Trophoblast cell (in vitro differentiated cells and primary cell): ENCODE results near the gene TEX19.

Source experiments
- DNase-seq, 2 donors: peaks; one replicate each; pipeline ENCODE4 v3.0.0-alpha.2; 2016
- H2AFZ ChIP-seq: 2 replicates; pipeline ENCODE4 v1.6.1; 2013; ENCODE audit warnings: low read length, moderate library complexity, mild to moderate bottlenecking; ENCODE audit not compliant: insufficient read depth, poor library complexity
- H2AK5ac ChIP-seq: 2 replicates; pipeline ENCODE4 v1.6.1; 2013; ENCODE audit warnings: mild to moderate bottlenecking, low read length
- H2BK120ac ChIP-seq: 2 replicates; pipeline ENCODE4 v1.6.1; 2013; ENCODE audit warnings: low read length, mild to moderate bottlenecking, moderate library complexity; ENCODE audit not compliant: insufficient read depth, poor library complexity
- H2BK12ac ChIP-seq: 2 replicates; pipeline ENCODE4 v1.6.1; 2013; ENCODE audit warnings: mild to moderate bottlenecking, low read length, moderate library complexity
- H2BK5ac ChIP-seq: 2 replicates; pipeline ENCODE4 v1.6.1; 2013; ENCODE audit warnings: low read length, low read depth, moderate library complexity, mild to moderate bottlenecking; ENCODE audit not compliant: poor library complexity
- H3K14ac ChIP-seq: 2 replicates; pipeline ENCODE4 v1.6.1; 2013; ENCODE audit warnings: mild to moderate bottlenecking, low read length
- H3K18ac ChIP-seq: 2 replicates; pipeline ENCODE4 v1.6.1; 2013; ENCODE audit warnings: mild to moderate bottlenecking, low read length
- H3K23ac ChIP-seq: 2 replicates; pipeline ENCODE4 v1.6.1; 2013; ENCODE audit warnings: low read length
- H3K27ac ChIP-seq: 2 replicates; pipeline ENCODE4 v1.5.1; 2013; ENCODE audit warnings: low read depth, mild to moderate bottlenecking, inconsistent platforms, low read length, moderate library complexity
- H3K27me3 ChIP-seq: 2 replicates; pipeline ENCODE4 v1.6.1; 2013; ENCODE audit warnings: inconsistent platforms, mild to moderate bottlenecking, low read length, moderate library complexity; ENCODE audit not compliant: insufficient read depth
- H3K36me3 ChIP-seq, 2 experiments: 1 replicate in 1 of 2; 2 replicates in 1 of 2; pipeline ENCODE4 v1.6.1; 2013; ENCODE audit warnings: low read length in 2 of 2, mild to moderate bottlenecking in 2 of 2, moderate library complexity in 1 of 2; ENCODE audit not compliant: insufficient read depth in 2 of 2, control insufficient read depth in 1 of 2
- H3K4ac ChIP-seq: 2 replicates; pipeline ENCODE4 v1.6.1; 2013; ENCODE audit warnings: low read depth, mild to moderate bottlenecking, low read length, moderate library complexity
- H3K4me1 ChIP-seq, 2 experiments: 1 replicate in 1 of 2; 2 replicates in 1 of 2; pipeline ENCODE4 v1.6.1; 2013; ENCODE audit warnings: low read length in 2 of 2, mild to moderate bottlenecking in 2 of 2, moderate library complexity in 1 of 2; ENCODE audit not compliant: insufficient read depth in 2 of 2, control insufficient read depth in 1 of 2
- H3K4me2 ChIP-seq: 2 replicates; pipeline ENCODE4 v1.6.1; 2013; ENCODE audit warnings: inconsistent platforms, mild to moderate bottlenecking, low read length, moderate library complexity
- H3K4me3 ChIP-seq: 2 replicates; pipeline ENCODE4 v1.5.1; 2013; ENCODE audit warnings: mild to moderate bottlenecking, low read depth, low read length, inconsistent platforms
- H3K79me1 ChIP-seq: one replicate; pipeline ENCODE4 v1.6.1; 2013; ENCODE audit warnings: low read length
- H3K79me2 ChIP-seq: 2 replicates; pipeline ENCODE4 v1.6.1; 2013; ENCODE audit warnings: low read length, mild to moderate bottlenecking; ENCODE audit not compliant: control insufficient read depth, insufficient read depth, poor library complexity
- H3K9ac ChIP-seq: 2 replicates; pipeline ENCODE4 v1.6.1; 2013; ENCODE audit warnings: mild to moderate bottlenecking, low read length
- H3K9me3 ChIP-seq: 2 replicates; pipeline ENCODE4 v1.6.1; 2013; ENCODE audit warnings: low read depth, mild to moderate bottlenecking, control low read depth, inconsistent platforms, low read length; ENCODE audit not compliant: insufficient read depth
- H4K12ac ChIP-seq: 2 replicates; pipeline ENCODE4 v1.6.1; 2013; ENCODE audit warnings: low read depth, mild to moderate bottlenecking, low read length, moderate library complexity
- H4K8ac ChIP-seq: 2 replicates; pipeline ENCODE4 v1.6.1; 2013; ENCODE audit warnings: low read depth, mild to moderate bottlenecking, low read length, moderate library complexity
- H4K91ac ChIP-seq: one replicate; pipeline ENCODE4 v1.6.1; 2013; ENCODE audit warnings: low read depth, mild to moderate bottlenecking, low read length, moderate library complexity
- WGBS: extraction: QIAGEN DNeasy Blood & Tissue Kit; methylation state at CpG from one replicate; pipeline ENCODE4 v1.1.7; 2013; ENCODE audit warnings: missing lambda C conversion rate; ENCODE audit not compliant: insufficient read length, insufficient coverage; ENCODE audit errors: extremely low coverage; 5-methylcytosine and 5-hydroxymethylcytosine counted together

The TEX19 gene

DNA sequence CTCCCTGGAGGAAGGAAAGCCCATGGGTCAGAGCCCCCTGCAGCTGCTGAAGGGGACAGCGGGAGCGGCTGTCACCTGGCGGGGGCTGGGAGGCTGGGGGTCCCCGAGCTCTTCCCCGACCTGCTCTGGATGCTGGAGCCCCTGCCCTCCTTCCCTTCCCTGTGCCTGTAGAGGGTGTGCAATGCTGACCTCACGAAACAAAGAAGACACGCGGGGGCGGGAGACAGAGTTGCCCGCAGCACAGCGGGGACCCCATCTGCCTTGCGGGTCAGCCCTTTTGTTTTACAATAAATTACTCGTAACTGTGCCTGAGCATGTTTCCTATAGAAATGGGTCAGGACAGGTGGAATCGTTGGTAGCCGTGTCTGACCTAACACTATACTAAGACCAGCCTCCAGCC, 31.8 kb upstream of the TEX19 start:
- no peaks in the 10 kb centered on the region for H3K36me3 ChIP-seq
- H2BK120ac ChIP-seq, result no peak overlapping the region
- no peak for DNase-seq
- no peaks in the 10 kb centered on the region for H3K79me1 ChIP-seq
- H4K8ac ChIP-seq, result no peak overlapping the region
- no peaks in the 10 kb centered on the region for H3K79me2 ChIP-seq
- peaks cover 4% of the 10 kb centered on the region for H3K27me3 ChIP-seq
- no peak overlapping the region for H3K18ac ChIP-seq
- no peak overlapping the region for H3K4me2 ChIP-seq
- H3K4me3 ChIP-seq, result no peak overlapping the region
- H2BK12ac ChIP-seq, result no peak overlapping the region
- H3K23ac ChIP-seq, result no peak overlapping the region
- H2AK5ac ChIP-seq, result no peak overlapping the region
- no peak overlapping the region for H2BK5ac ChIP-seq
- no peak overlapping the region for H4K12ac ChIP-seq
- H2AFZ ChIP-seq, result no peak overlapping the region
- no peak overlapping the region for H3K4ac ChIP-seq
- no peak overlapping the region for H4K91ac ChIP-seq
- H3K14ac ChIP-seq, result no peak overlapping the region
- peaks cover 3% of the 10 kb centered on the region for H3K9me3 ChIP-seq
- no peak overlapping the region for H3K27ac ChIP-seq
- WGBS, result no CpG with 5 or more reads among the region's 15 CpGs
- no peaks in the 10 kb centered on the region for H3K4me1 ChIP-seq
- no peak overlapping the region for H3K9ac ChIP-seq

DNA sequence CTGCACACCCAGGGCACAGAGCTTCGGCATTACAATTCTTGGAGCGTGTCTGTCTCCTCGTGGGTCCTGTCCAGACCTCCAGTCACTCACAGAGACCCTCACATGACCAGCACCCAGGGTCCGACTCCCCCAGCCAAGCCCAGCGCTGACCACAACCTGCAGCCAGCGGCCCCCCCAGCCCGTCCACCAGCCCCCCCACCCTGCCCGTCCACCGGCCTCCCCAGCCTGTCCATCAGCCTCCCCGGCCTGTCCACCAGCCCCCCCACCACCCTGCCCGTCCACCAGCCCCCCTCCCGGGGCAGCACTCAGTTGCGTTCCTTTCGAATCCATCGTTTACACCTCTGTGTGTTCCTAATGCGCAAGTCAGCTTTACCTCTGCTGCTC, 31.3 kb upstream of the TEX19 start:
- WGBS, result no CpG with 5 or more reads among the region's 16 CpGs
- Histone ChIP-seq H3K4me2 (no peak overlapping the region), H3K79me2 (no peaks in the 10 kb centered on the region), H2BK5ac (no peak overlapping the region), H2AFZ (no peak overlapping the region), H3K79me1 (no peaks in the 10 kb centered on the region), H3K4ac (no peak overlapping the region), H3K27me3 (peaks cover 8% of the 10 kb centered on the region), H3K23ac (no peak overlapping the region), H4K12ac (no peak overlapping the region), H2BK12ac (no peak overlapping the region), H2BK120ac (no peak overlapping the region), H3K4me1 (no peaks in the 10 kb centered on the region), H3K14ac (no peak overlapping the region), H4K8ac (no peak overlapping the region), H3K9me3 (peaks cover 6% of the 10 kb centered on the region), H3K4me3 (no peak overlapping the region), H4K91ac (no peak overlapping the region), H2AK5ac (no peak overlapping the region), H3K27ac (no peak overlapping the region), H3K9ac (no peak overlapping the region), H3K36me3 (no peaks in the 10 kb centered on the region), H3K18ac (no peak overlapping the region)
- DNase-seq, result no peak

- no peak overlapping the region for H3K23ac ChIP-seq
- H3K4ac ChIP-seq, result no peak overlapping the region
- H3K18ac ChIP-seq, result no peak overlapping the region
- H3K4me1 ChIP-seq, result peaks cover 5% of the 10 kb centered on the region in 2 experiments
- DNase-seq, result no peak
- no peak overlapping the region for H2BK120ac ChIP-seq
- no peak overlapping the region for H3K9ac ChIP-seq
- no peaks in the 10 kb centered on the region for H3K79me1 ChIP-seq
- H4K91ac ChIP-seq, result no peak overlapping the region
- no CpG with 5 or more reads among the region's 28 CpGs for WGBS
- no peak overlapping the region for H2AK5ac ChIP-seq
- no peak overlapping the region for H3K27ac ChIP-seq
- no peak overlapping the region for H3K4me2 ChIP-seq
- no peak overlapping the region for H4K12ac ChIP-seq
- no peaks in the 10 kb centered on the region for H3K36me3 ChIP-seq
- H2AFZ ChIP-seq, result no peak overlapping the region
- H2BK12ac ChIP-seq, result no peak overlapping the region
- H3K14ac ChIP-seq, result no peak overlapping the region
- H4K8ac ChIP-seq, result no peak overlapping the region
- no peak overlapping the region for H3K4me3 ChIP-seq
- peaks cover 6% of the 10 kb centered on the region for H3K9me3 ChIP-seq
- H3K27me3 ChIP-seq, result peaks cover 15% of the 10 kb centered on the region
- H2BK5ac ChIP-seq, result no peak overlapping the region
- no peaks in the 10 kb centered on the region for H3K79me2 ChIP-seq
Measured at GRCh38 chr17:82328141-82328993, 30.7 kb upstream of the TEX19 start.

DNA sequence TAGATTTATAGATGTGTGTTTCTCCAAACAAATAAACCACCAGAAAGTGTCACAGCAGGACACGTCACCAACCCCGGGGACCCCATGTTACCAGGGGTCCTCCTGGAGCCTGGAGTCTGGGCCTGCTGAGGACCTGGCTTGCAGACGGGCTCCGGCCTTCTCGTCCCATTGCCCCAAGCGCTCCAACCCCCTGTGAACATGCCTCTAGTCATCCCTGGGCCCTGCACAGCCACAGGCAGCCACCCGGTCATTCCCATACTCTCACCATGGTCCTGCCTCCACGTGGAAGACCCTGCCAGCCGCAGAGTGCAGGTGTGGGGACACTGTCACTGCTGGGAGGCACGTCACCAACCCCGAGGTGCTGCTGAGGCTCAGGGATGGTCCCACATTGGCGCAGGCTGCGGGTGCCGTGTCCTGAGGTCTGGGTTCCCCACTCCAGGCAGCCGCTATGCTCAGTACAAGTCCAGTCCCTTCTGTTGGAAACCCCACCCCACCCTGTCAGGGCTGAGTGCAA, 30.0 kb upstream of the TEX19 start:
- no peak overlapping the region for H4K91ac ChIP-seq
- no peak overlapping the region for H4K8ac ChIP-seq
- no peak overlapping the region for H3K4me2 ChIP-seq
- no peaks in the 10 kb centered on the region for H3K79me2 ChIP-seq
- H3K4me3 ChIP-seq, result no peak overlapping the region
- H3K4me1 ChIP-seq, result peaks cover 9 to 10% of the 10 kb centered on the region in 2 experiments
- no peaks in the 10 kb centered on the region for H3K36me3 ChIP-seq
- no peak overlapping the region for H3K4ac ChIP-seq
- no peak overlapping the region for H3K9ac ChIP-seq
- no peak overlapping the region for H2AFZ ChIP-seq
- no peak overlapping the region for H2BK12ac ChIP-seq
- DNase-seq, result no peak
- H2BK120ac ChIP-seq, result no peak overlapping the region
- H3K23ac ChIP-seq, result no peak overlapping the region
- peaks cover 21% of the 10 kb centered on the region for H3K27me3 ChIP-seq
- H3K14ac ChIP-seq, result no peak overlapping the region
- peaks cover 6% of the 10 kb centered on the region for H3K9me3 ChIP-seq
- H2BK5ac ChIP-seq, result no peak overlapping the region
- no CpG with 5 or more reads among the region's 15 CpGs for WGBS
- H3K79me1 ChIP-seq, result no peaks in the 10 kb centered on the region
- H2AK5ac ChIP-seq, result no peak overlapping the region
- H3K18ac ChIP-seq, result no peak overlapping the region
- H4K12ac ChIP-seq, result no peak overlapping the region
- no peak overlapping the region for H3K27ac ChIP-seq
